Tibial nerve (tissue), 4 donors: ENCODE measurements around the gene RAB34. TPM values are rescaled to one million over a fixed set of nuclear protein-coding genes. Genes with fewer than 3 reads are reported as not detected.
A peak's percentile ranks its signal among the peaks of the same experiment; 100 is the strongest.

Experiments
- DNase-seq, 2 donors: peaks; one replicate each; pipeline ENCODE4 v3.0.0-alpha.2; 2019; ENCODE audit warnings: low spot score in 2 of 2
- H3K27ac ChIP-seq, 4 donors: fragments of 200-600 bp; sonication (generic) in 3 of 4; one replicate each; pipeline ENCODE4 v1.5.1; 2017 to 2019; ENCODE audit warnings: mild to moderate bottlenecking in 1 of 4
- H3K27me3 ChIP-seq, 2 donors: fragments of 200-600 bp; sonication (generic) in 1 of 2; one replicate each; pipeline versions ENCODE4 v1.5.1 to v1.6.0; 2017 to 2019
- H3K36me3 ChIP-seq, 3 donors: fragments of 200-600 bp; sonication (generic); one replicate each; pipeline ENCODE4 v1.5.1; 2018 to 2019
- H3K4me1 ChIP-seq, 4 donors: fragments of 200-600 bp; sonication (generic) in 3 of 4; one replicate each; pipeline ENCODE4 v1.5.1; 2017 to 2019
- H3K4me3 ChIP-seq, 4 donors: fragments of 200-600 bp; sonication (generic) in 3 of 4; one replicate each; pipeline ENCODE4 v1.5.1; 2017 to 2019; ENCODE audit warnings: mild to moderate bottlenecking in 1 of 4, moderate library complexity in 1 of 4
- H3K9me3 ChIP-seq, 4 donors: fragments of 200-600 bp; sonication (generic) in 3 of 4; one replicate each; pipeline ENCODE4 v1.5.1; 2017 to 2019
- EP300 ChIP-seq, 2 donors: sonication (generic); formaldehyde crosslinking; IDR thresholded peaks; one replicate each; pipeline ENCODE4 v1.6.1; 2017; ENCODE audit warnings: antibody characterized with exemption in 2 of 2, mild to moderate bottlenecking in 1 of 2
- POLR2A ChIP-seq, 2 donors: fragments of 450-650 bp; IDR thresholded peaks; one replicate each; pipeline ENCODE4 v1.6.1; 2017; ENCODE audit warnings: antibody characterized with exemption in 2 of 2, mild to moderate bottlenecking in 2 of 2, moderate library complexity in 2 of 2
- WGBS, 2 donors: methylation state at CpG; one replicate each; pipeline ENCODE4 v1.1.5; 2018; 5-methylcytosine and 5-hydroxymethylcytosine counted together
- total RNA-seq, 4 donors: library from RNA; depleted of rRNA; stranded (reverse); fragments of >200 nt; gene quantifications; one replicate each; pipeline ENCODE4 v1.1.0, GENCODE V29; 2016
- TF ChIP-seq, protein P1 (sequence below), 5 experiments: fragments of 200-600 bp in 3 of 5; fragments of 450-650 bp in 2 of 5; sonication (generic) in 3 of 5; IDR thresholded peaks; one replicate each; pipeline ENCODE4 v1.5.1; 2016 to 2019; ENCODE audit warnings: antibody characterized with exemption in 5 of 5, mild to moderate bottlenecking in 3 of 5, moderate library complexity in 2 of 5

Gene RAB34
- total RNA-seq, 4 donors from 2014 or later: 189 to 298 (median 196) TPM

DNA sequence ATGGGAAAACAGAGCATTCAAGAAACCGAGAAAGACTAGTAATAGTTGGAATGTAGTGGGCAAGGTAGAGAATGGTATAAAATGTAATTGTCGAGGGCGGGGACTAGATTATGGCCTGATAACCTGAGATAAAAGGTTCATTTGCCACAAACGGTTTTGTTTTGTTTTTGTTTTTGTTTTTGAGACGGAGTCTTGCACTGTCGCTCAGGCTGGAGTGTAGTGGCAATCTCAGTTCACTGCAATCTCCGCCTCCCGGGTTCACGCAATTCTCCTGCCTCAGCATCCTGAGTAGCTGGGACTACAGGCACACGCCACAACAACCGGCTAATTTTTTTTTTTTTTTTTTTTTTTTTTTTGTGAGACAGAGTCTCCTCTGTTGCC lies 12.3 kb upstream of the RAB34 start:
- H3K4me1 ChIP-seq: peaks cover 0 to 39% (median 22%) of the 10 kb centered on the region in 4 donors
- no peaks in the 10 kb centered on the region for H3K27me3 ChIP-seq
- peak overlapping the region in 1 of 4 donors; percentile 97 for H3K27ac ChIP-seq
- TF ChIP-seq POLR2A (IDR thresholded peaks at IDR 0.05) (no peak), EP300 (IDR thresholded peaks at IDR 0.05) (no peak)
- TF ChIP-seq, protein P1, sequence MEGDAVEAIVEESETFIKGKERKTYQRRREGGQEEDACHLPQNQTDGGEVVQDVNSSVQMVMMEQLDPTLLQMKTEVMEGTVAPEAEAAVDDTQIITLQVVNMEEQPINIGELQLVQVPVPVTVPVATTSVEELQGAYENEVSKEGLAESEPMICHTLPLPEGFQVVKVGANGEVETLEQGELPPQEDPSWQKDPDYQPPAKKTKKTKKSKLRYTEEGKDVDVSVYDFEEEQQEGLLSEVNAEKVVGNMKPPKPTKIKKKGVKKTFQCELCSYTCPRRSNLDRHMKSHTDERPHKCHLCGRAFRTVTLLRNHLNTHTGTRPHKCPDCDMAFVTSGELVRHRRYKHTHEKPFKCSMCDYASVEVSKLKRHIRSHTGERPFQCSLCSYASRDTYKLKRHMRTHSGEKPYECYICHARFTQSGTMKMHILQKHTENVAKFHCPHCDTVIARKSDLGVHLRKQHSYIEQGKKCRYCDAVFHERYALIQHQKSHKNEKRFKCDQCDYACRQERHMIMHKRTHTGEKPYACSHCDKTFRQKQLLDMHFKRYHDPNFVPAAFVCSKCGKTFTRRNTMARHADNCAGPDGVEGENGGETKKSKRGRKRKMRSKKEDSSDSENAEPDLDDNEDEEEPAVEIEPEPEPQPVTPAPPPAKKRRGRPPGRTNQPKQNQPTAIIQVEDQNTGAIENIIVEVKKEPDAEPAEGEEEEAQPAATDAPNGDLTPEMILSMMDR (IDR thresholded peaks at IDR 0.05): no peak
- H3K36me3 ChIP-seq: no peaks in the 10 kb centered on the region
- DNase-seq: no peak
- WGBS, 2 donors: 77 to 78% methylated on average over 11 of the region's 11 CpGs
- no peaks in the 10 kb centered on the region for H3K9me3 ChIP-seq
- no peak overlapping the region for H3K4me3 ChIP-seq

DNA sequence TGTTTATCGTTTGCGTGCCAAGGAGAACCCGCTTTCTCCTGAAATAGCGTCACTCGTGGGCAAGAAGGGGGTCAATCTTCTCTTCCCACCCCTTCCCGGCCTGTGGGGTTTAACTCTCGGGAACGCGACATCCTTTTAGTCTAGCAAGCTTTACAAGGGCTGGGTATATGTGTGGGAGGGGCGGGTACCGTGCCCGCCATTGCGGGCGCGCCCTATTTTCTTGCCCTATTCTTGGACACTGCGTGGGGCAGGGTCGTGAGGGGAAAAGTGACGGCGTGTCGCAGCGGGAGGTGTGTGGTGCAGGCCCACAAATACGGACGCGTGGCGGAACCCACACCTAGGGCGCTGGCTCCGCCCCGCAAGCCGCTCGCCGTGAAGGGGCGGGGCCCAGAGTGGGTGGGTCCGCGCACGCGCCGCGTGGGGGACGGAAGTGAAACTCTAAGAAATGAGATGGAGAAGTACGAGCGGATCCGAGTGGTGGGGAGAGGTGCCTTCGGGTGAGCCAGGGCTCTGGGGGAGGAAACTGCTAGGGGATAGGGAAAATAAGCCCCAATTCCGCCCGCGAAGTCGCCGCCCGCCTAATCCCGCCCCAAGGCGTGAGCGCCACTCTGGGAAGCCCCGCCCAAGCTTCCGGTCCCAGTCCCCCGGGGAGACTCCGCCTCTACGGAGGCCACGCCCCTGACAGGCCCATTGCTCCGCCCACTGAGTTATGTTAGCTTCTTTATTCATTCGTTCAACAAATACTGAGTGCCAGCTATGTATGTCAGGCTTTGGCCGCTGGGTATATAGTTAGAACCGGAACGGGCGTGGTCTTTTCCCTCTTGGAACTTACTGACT lies 10.9 kb upstream of the RAB34 start, which contains the start of gene NEK8:
NEK8 (plus strand) TSS at position 425 of the 837 bp plus-strand sequence; CDS start at position 451, 26 bp downstream.
- H3K36me3 ChIP-seq: peaks cover 0 to 13% (median 7%) of the 10 kb centered on the region in 3 donors
- H3K27ac ChIP-seq: peak within 1 kb of the TSS; percentile 91 to 100 (median 96)
- H3K9me3 ChIP-seq: no peaks in the 10 kb centered on the region
- H3K4me3 ChIP-seq: peak within 1 kb of the TSS; percentile 41 to 85 (median 68)
- no peaks in the 10 kb centered on the region for H3K27me3 ChIP-seq
- TF ChIP-seq, protein P1 (IDR thresholded peaks at IDR 0.05): peak in 2 of 5 experiments; percentile 20 to 32
- TF ChIP-seq EP300 (IDR thresholded peaks at IDR 0.05): peak; percentile 82 to 93
- peak; percentile 79 to 85 for TF ChIP-seq POLR2A (IDR thresholded peaks at IDR 0.05)
- peak; percentile 96 to 99 for DNase-seq
- 1% methylated on average over 61 to 63 of the region's 64 CpGs for WGBS, 2 donors
- peaks cover 0 to 47% (median 22%) of the 10 kb centered on the region in 4 donors for H3K4me1 ChIP-seq

DNA sequence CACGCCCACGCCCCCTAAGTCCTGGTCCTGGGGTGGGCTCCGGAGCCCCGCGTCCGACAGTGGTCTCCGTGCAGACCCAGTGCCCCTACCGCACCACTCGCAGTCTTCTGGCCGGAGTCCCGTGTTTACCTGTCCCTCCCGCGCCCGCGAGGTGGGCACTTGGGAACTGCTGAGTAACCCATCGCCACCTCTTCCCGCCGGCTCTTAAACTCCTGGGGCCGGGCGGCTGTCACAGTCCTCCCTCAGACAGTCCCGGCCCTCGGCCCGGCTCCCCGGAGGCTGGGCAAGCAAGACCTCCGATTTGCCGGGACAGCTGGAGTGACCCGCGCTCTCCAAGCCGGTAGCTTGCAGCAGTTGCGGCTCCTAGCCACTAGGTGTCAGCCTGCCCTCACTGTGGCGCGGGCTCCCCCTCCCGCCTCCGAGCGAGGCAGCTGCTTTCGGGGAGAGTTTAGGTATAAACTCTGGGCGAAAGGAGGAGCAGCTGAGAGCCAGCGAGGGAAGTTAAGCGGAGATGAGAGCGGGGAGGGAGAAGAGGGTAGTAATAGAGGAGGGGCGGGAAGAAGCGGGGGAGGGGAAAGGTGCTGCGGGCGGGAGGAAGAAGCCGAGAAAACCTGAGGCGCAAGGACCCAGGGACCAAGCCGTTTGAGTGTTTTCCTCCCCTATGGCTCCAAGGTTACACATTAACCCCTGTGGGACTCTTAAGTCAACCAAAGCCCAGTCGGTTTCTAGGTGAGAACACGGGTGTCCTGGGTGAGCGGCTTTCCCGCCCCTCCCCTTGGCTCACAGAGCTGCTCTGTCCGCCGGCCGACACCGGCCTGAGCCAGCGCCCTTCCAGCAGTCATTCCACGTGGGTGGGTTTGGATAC lies 9.2 kb upstream of the RAB34 start:
- H3K36me3 ChIP-seq: peaks cover 6 to 30% (median 19%) of the 10 kb centered on the region in 3 donors
- no peaks in the 10 kb centered on the region for H3K9me3 ChIP-seq
- no peaks in the 10 kb centered on the region for H3K27me3 ChIP-seq
- peak overlapping the region; percentile 26 to 100 (median 94) for H3K27ac ChIP-seq
- peak; percentile 92 to 94 for DNase-seq
- TF ChIP-seq, protein P1 (IDR thresholded peaks at IDR 0.05): peak; percentile 99 to 100 (median 100)
- peak in 1 of 2 donors; percentile 73 for TF ChIP-seq EP300 (IDR thresholded peaks at IDR 0.05)
- peak in 1 of 2 donors; percentile 1 for TF ChIP-seq POLR2A (IDR thresholded peaks at IDR 0.05)
- peak overlapping the region; percentile 41 to 85 (median 68) for H3K4me3 ChIP-seq
- peaks cover 0 to 57% (median 27%) of the 10 kb centered on the region in 4 donors for H3K4me1 ChIP-seq
- WGBS, 2 donors: 0 to 1% methylated on average over 50 to 52 of the region's 57 CpGs

DNA sequence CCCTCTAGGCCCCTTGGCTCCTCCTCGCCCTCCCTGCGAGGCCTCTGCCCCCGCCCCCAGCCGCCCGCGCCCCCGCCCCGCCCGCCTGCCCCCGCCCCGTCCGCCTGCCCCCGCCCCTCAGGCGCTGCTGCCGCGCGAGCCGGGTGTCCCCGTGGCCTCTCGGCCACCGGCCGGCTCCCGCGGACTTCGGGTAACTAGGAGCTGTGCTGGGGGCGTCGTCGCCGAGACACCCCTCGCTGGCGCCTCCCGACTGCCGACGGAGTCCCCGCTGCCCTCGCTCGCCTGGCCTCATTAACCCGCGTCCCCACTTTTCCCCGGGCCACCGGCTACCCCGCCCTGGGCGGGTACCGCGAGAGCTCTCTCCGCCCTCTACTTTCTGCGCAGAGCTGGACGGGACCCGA lies 8.6 kb upstream of the RAB34 start, which contains the start of gene TLCD1:
TLCD1 (minus strand) TSS at position 8 of the 401 bp plus-strand sequence. CDS start 136 bp downstream, outside the sequence.
- peak in 1 of 2 donors; percentile 31 for DNase-seq
- H3K9me3 ChIP-seq: no peaks in the 10 kb centered on the region
- 0 to 1% methylated on average over 4 to 24 of the region's 49 CpGs for WGBS, 2 donors
- no peaks in the 10 kb centered on the region for H3K27me3 ChIP-seq
- peaks cover 6 to 37% (median 19%) of the 10 kb centered on the region in 3 donors for H3K36me3 ChIP-seq
- H3K27ac ChIP-seq: peak within 1 kb of the TSS; percentile 26 to 100 (median 94)
- H3K4me1 ChIP-seq: peaks cover 0 to 63% (median 33%) of the 10 kb centered on the region in 4 donors
- peak within 1 kb of the TSS; percentile 41 to 85 (median 68) for H3K4me3 ChIP-seq
- TF ChIP-seq, protein P1 (IDR thresholded peaks at IDR 0.05): no peak
- TF ChIP-seq EP300 (IDR thresholded peaks at IDR 0.05): no peak
- TF ChIP-seq POLR2A (IDR thresholded peaks at IDR 0.05): no peak
